Activated CD4-positive, CD25-positive, alpha-beta regulatory T cell treated with anti-CD3 and anti-CD28 coated beads, Interleukin-2, amount 50 U/mL, for 72 hours (primary cell): Measurements from ENCODE around the gene EDC4.
"Not testable (repeated sequence)": the region's sequence is repeated elsewhere in the genome, so short reads cannot be mapped to it uniquely, and the experiment has no call there.

Source experiments
- DNase-seq: peaks from one replicate; pipeline ENCODE4 v3.0.0; 2021

The EDC4 gene

GRCh38 chr16:67872631-67873434 lies at the start of gene EDC4:
Gene EDC4 (plus strand): TSS chr16:67873052. CDS start chr16:67873262, 210 bp downstream.
- DNase-seq: peak; percentile 93

GRCh38 chr16:67825119-67825518 lies 47.7 kb upstream of the EDC4 start:
- DNase-seq: no peak

GRCh38 chr16:67825906-67826305 lies 46.9 kb upstream of the EDC4 start:
- DNase-seq: no peak

- DNase-seq: no peak
Observed at GRCh38 chr16:67828651-67829050, 44.2 kb upstream of the EDC4 start.

- no peak for DNase-seq
Observed at GRCh38 chr16:67833030-67833414, 39.8 kb upstream of the EDC4 start.

- peak; percentile 95 for DNase-seq
Observed at GRCh38 chr16:67833415-67834241, 39.2 kb upstream of the EDC4 start.

GRCh38 chr16:67834242-67834614 lies 38.6 kb upstream of the EDC4 start:
- no peak for DNase-seq

- not testable (repeated sequence) for DNase-seq
Observed at GRCh38 chr16:67837190-67837589, 35.7 kb upstream of the EDC4 start.

- DNase-seq: no peak
Observed at GRCh38 chr16:67837811-67838210, 35.0 kb upstream of the EDC4 start.

GRCh38 chr16:67841198-67841815 lies 31.5 kb upstream of the EDC4 start:
- DNase-seq: no peak

GRCh38 chr16:67841816-67842508 lies 30.9 kb upstream of the EDC4 start, which contains the start of gene THAP11:
Gene THAP11 (plus strand): TSS chr16:67842320. CDS start chr16:67842555, 235 bp downstream.
- DNase-seq: peak; percentile 93

GRCh38 chr16:67842509-67843342 lies 30.1 kb upstream of the EDC4 start:
- DNase-seq: peak; percentile 53

- DNase-seq: no peak
Observed at GRCh38 chr16:67843343-67843765, 29.5 kb upstream of the EDC4 start.

GRCh38 chr16:67844497-67844896 lies 28.4 kb upstream of the EDC4 start:
- DNase-seq: no peak

GRCh38 chr16:67845291-67846062 lies 27.4 kb upstream of the EDC4 start:
- DNase-seq: no peak

GRCh38 chr16:67846063-67846319 lies 26.9 kb upstream of the EDC4 start:
- DNase-seq: no peak

- peak; percentile 96 for DNase-seq
Observed at GRCh38 chr16:67846320-67847063, 26.4 kb upstream of the EDC4 start, which contains the start of gene NUTF2. Gene NUTF2 (plus strand): TSS chr16:67846933. CDS start chr16:67865131, 18,198 bp downstream.

GRCh38 chr16:67847064-67847861 lies 25.6 kb upstream of the EDC4 start, which contains the start of gene CENPT:
Gene CENPT (minus strand): TSS chr16:67847693. CDS start chr16:67833859, 13,834 bp downstream.
- no peak for DNase-seq

- no peak for DNase-seq
Observed at GRCh38 chr16:67848118-67848517, 24.7 kb upstream of the EDC4 start.
